GM15510 (cell line): ENCODE results near the gene PRICKLE3.

Experiments used
- POLR2A ChIP-seq: IDR thresholded peaks from 3 replicates; pipeline ENCODE4 v1.6.1; 2011; ENCODE audit warnings: borderline replicate concordance; ENCODE audit not compliant: insufficient read length; ENCODE audit errors: extremely low read depth

The PRICKLE3 gene

GRCh38 chrX:49178537-49178936 lies 7.6 kb downstream of the PRICKLE3 start:
- no peak for TF ChIP-seq POLR2A

- TF ChIP-seq POLR2A: no peak
Measured at GRCh38 chrX:49177873-49178480, 8.2 kb downstream of the PRICKLE3 start.

- no peak for TF ChIP-seq POLR2A
Measured at GRCh38 chrX:49177338-49177833, 8.8 kb downstream of the PRICKLE3 start.

- no peak for TF ChIP-seq POLR2A
Measured at GRCh38 chrX:49176421-49177326, 9.5 kb downstream of the PRICKLE3 start.

GRCh38 chrX:49175435-49176274 lies 10.5 kb downstream of the PRICKLE3 start:
- TF ChIP-seq POLR2A: no peak

GRCh38 chrX:49174723-49175122 lies 11.4 kb downstream of the PRICKLE3 start:
- TF ChIP-seq POLR2A: no peak

- no peak for TF ChIP-seq POLR2A
Measured at GRCh38 chrX:49172280-49172780, 13.8 kb downstream of the PRICKLE3 start.

- peak; percentile 56 for TF ChIP-seq POLR2A
Measured at GRCh38 chrX:49171752-49172279, 14.4 kb downstream of the PRICKLE3 start, which contains the start of gene PLP2. PLP2 (plus strand) TSS chrX:49171898; CDS start chrX:49172001, 103 bp downstream.

GRCh38 chrX:49167740-49168108 lies 18.4 kb downstream of the PRICKLE3 start:
- TF ChIP-seq POLR2A: no peak

- peak; percentile 23 for TF ChIP-seq POLR2A
Measured at GRCh38 chrX:49166914-49167739, 19.0 kb downstream of the PRICKLE3 start.

- peak; percentile 38 for TF ChIP-seq POLR2A
Measured at GRCh38 chrX:49165901-49166881, 20.0 kb downstream of the PRICKLE3 start.

GRCh38 chrX:49164589-49165360 lies 21.4 kb downstream of the PRICKLE3 start:
- no peak for TF ChIP-seq POLR2A
